Stimulated activated CD4-positive, alpha-beta T cell treated with anti-CD3 and anti-CD28 coated beads, Interleukin-4, amount 100 ng/mL, for 1 hour (primary cell): Measurements from ENCODE around the gene FAM89B.
A peak's percentile ranks its signal among the peaks of the same experiment; 100 is the strongest.

ENCODE experiments used
- DNase-seq: peaks from one replicate; pipeline ENCODE4 v3.0.0-alpha.2; 2020

The FAM89B gene

DNA sequence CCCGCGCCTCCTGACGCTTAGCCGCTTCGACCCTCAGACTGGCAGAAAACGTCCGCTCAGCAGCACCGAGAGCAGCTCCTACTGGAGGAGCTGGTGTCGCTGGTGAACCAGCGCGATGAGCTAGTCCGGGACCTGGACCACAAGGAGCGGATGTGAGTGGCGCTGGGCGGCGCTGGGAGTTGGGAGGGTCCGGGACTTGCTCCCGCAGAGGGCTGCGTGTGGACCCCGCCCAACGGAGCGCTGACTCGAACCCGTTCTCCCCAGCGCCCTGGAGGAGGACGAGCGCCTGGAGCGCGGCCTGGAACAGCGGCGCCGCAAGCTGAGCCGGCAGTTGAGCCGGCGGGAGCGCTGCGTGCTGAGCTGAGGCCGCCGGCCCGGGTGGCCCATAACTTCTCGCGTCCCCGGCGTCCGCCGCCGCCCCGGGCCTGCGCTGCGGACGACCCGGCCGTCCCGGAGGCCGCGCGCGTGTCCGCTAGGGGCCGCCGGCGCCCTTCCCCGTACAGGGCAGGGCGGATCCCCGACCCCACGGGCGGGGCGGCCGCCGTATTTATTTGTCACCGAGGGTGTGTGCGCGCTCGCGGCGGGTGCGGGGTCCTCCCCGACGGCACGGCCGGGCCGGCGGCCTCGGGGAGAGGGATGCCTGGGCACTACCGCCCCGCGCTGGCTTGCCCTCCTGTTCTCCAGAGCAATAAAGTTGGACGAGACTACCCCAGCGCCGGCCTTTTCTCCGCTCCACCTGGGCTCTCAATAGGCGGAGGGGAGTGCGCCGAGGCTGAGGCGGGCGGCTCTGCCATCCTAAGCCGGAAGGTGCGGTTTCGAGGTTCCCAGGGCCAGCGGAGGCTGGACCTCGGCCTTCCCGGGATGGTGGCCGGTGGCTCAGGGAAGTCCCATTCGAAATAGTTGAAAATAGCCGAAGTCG lies 19.9 kb downstream of the FAM89B start:
- DNase-seq = no peak

DNA sequence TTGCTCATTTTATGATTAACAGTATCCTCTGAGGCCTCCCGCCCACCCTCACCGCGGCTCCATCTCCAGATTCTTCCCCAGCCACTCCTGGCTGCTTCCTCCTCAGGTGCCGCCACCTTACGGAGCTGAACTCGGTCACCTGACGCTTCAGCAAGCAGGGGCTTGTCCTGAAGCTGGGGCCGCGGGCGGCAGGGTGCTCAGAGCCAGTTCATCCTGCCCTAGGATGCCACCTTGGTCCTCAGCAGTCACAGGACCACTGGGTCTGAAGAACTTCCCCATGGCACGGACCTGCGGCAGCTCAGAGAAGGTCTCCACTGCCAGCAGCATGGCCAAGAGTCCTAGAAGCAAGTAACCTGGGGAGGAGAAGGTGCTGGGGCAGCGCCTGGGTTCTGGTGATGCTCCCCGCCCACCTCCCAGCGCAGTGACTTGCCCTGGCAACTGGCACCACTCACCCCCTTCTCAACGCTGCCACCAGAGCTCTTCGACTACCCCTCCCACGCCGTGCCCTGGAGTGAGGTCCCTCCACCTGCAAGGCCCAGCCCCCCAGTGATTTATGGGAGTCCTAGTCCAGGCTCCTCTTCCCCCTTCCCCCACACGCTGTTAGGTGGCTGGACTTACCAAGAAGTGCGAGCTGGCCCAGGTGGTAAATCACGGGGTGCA lies 20.6 kb downstream of the FAM89B start:
- DNase-seq = no peak

DNA sequence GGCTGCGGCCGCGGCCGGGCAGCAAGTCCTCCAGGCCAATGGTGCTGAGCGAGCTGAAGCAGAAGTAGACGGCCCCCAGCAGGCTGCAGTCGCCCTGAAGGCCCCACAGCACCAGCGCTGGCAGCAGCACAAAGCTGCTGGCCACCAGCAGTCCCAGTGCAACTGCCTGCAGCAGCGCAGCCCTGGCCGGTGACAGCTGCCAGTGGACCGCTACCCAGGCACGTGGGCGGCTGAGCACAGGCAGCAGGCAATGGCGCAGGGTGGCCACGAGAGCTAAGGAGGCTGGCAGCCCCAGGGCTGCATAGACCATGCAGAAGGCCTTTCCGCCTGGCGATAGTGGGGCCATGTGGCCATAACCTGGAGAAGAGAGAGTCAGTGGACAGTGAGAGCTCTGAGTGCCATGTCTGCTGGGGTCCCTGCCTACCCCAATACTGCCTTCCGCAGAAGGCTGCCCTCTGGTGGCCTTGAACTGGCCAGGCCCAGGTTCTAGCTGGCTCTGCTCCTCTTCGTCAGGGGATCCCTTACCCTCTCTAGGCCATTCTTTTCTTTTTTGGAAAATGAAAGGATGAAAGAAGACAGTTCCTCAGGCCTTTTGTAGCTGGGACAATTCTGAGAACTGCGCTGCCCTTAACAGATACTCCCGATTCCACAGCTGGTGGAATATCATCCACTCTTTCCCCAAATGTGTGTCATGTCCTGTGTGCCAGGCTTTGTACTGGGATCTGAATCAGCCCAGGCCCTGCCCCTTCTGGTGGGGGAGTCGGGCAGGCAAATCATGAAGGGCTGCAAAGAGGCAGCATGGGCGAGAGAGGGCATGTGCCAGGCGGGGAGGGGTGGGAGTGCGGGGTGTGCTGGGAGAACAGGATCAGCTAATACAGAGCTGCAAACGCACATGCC lies 21.4 kb downstream of the FAM89B start:
- peak; percentile 50 for DNase-seq

DNA sequence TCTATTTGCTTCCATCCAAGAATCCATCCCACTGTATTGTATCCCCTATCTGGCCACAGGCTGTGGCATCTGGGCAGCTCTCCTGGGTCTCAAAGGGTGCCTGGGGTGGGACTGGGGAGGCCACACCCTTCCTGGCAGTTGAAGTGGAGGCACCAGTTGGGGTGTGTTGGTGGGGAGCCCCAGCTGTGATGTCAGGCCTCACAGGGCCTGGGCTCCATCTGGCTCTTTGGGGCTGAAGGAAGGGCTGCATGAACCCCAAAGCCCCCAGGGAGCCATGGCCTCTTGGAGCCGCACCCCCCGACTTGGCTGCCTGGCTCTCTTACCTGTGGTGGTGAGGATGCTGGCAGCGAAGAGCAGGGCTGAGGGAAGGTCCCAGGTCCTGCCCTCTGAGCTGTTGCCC lies 22.8 kb downstream of the FAM89B start:
- no peak for DNase-seq

- no peak for DNase-seq
Observed at GRCh38 chr11:65595543-65596281, 23.4 kb downstream of the FAM89B start, which contains the start of gene KCNK7. Gene KCNK7 (minus strand): TSS chr11:65595800. CDS start chr11:65595772, 28 bp downstream.

DNA sequence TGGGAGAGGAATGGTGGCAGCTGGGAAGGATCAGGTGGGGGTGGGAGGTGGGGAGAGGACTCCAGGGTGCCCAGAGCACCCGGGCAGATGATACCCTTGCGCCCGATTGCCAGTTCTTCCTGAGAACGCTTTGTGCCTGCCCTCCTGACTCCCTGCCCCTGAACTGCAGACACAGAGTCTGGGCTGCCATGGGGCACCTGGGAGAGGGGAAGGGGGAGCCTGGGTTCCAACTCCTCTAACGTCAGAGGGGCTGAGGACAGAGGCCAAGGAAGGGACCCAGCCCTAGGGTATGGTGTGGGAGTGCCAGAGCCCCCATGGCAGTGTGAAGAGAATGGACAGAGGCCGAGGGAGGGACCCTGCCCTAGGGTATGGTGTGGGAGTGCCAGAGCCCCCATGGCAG lies 24.2 kb downstream of the FAM89B start:
- no peak for DNase-seq

DNA sequence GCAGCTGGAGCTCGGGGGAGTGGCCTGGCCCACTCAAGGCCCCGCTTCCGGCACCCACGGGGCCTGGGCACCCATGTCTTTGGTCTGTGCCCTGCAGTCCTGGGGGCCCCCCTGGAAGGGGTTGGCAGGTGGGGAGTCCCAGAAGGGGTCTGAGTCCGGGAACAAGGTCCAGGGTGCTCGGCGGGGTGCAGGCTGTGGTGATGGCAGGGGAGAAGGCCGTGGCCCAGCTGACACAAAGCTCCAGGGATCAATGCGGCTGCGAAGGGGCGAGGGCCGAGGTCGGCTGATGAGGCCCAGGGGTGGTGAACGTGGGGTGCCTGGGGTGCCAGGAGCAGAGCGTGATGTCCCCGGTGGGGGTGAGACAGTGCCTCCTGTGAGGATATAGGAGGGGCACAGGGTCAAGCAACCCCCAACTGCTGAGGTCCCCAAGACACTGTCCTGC lies 25.9 kb downstream of the FAM89B start:
- no peak for DNase-seq

DNA sequence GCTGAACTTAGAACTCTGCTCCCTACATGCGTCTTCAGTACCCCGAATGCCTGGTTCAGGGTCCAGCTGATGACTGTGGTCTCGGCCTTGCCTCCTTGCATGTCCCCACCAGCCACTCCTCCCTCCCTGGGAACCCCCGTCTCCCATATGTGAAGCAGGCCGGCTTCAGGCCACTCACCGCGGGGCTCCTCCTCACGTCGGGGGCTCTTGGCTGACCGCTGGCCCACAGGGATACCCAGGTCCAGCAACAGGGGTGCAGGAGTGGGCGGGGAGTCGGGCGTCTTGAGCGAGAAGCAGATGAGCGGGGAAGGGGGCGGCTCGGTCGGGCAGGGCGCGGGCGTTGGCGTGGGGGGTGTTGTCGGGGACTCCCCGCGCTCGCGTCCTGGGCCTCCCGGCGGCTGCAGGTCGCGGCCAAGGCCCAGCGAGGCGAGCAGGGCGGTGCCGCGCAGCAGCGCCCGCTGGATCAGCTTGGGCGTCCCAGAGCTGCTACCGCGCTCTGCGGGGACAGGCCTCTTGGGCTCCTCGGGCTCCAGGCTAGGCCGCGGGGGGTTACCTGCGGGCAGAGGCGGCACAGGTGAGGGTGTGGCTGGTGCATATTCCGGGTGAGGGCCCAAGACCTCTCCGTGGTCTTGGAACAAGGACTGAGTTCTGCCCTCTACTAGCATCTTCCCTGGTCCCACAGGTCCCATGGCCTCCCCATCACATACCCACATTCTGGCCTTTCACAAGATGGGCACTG lies 27.0 kb downstream of the FAM89B start:
- DNase-seq = no peak

DNA sequence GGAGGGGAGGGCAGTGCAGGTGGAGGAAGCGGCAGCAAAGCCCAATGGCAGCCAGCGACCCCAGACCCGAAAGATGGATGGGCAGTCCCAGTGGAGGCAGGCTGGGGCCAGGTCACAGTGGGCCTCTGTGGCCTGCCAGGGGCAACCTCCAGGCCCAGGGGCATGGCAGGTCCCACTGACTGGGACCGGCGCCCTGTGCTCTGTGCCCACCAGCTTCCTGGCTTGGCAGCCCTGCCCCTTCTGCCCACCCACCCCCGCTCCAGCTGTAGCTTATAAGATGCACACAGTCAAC lies 27.6 kb downstream of the FAM89B start:
- no peak for DNase-seq

GRCh38 chr11:65604258-65604657 lies 31.9 kb downstream of the FAM89B start:
- DNase-seq = no peak

GRCh38 chr11:65606876-65607613 lies 34.7 kb downstream of the FAM89B start:
- DNase-seq = no peak

DNA sequence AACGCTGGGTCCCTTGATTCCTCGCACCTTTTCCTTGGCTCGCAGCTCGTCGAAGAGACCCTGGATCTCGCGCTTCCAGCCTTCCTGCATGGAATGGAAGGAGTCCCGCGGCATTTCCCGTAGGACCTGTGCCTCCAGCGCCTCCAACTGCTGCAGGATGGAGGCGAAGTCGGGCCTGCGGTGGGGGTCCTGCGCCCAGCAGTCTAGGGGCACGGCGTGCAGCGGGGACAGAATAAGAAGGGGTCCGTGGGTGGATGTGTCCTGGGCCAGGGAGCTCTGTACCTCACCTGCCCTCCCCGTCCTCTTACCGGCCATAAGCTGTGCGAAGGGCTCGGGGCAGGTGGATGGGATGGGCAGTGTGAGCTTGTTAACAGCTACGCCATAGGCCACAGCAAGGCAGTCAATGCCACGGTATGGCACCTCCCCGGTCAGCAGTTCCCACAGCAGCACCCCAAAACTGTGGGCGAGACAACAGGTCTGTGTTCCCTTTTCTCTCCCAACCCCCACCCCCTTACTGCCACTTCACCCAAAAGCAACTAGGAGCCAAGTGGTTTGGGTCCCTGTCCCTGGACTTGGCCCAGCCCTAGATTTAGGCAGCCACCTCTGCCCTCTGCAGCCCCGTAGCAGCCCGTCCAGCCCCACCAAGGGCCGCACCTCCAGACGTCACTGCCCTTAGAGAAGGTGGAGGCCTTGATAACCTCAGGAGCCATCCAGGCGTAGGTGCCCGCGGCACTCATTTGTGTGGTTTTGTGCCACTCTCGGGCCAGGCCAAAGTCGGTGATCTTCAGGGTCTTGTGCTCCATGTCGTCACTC lies 35.5 kb downstream of the FAM89B start:
- no peak for DNase-seq

DNA sequence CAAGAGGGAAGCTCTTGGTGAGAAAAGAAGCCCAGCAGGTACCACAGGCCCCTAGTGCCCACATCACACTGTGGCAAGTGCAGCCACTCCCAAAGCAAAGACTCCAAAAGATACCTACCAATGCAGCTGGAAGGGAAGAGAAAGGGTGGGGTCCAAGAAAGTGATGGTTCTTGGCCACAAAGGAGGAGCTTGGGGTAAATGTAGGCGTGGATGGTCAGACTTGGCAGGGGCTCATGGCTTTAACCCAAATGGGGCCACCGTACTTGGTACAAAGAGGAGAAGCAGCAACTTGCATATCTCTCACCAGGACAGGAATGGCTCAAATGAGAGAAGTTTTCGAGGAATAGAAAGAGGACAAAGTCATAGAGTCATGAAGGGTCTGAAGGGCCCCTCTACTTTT lies 36.9 kb downstream of the FAM89B start:
- no peak for DNase-seq

DNA sequence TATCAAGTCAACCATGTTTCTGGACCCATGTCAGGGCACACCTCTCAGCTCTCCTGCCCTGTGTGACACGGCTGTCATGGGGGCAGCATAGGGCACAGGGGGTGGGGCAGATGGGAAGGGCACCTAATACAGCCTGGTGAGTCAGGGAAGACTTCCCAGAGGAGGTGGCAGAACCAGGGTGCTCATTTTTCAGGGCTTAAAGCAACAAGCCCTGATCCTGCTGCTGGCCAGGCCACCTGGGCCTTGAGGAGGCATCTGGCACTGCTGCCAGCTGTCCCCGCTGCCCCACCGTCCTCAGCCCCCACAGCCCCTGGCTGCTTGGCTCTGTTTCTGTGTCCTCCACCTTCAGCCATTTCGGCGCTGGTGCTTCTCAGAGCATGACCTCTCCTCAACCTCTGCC lies 37.3 kb downstream of the FAM89B start:
- DNase-seq = no peak

GRCh38 chr11:65610404-65610803 lies 38.1 kb downstream of the FAM89B start:
- no peak for DNase-seq

DNA sequence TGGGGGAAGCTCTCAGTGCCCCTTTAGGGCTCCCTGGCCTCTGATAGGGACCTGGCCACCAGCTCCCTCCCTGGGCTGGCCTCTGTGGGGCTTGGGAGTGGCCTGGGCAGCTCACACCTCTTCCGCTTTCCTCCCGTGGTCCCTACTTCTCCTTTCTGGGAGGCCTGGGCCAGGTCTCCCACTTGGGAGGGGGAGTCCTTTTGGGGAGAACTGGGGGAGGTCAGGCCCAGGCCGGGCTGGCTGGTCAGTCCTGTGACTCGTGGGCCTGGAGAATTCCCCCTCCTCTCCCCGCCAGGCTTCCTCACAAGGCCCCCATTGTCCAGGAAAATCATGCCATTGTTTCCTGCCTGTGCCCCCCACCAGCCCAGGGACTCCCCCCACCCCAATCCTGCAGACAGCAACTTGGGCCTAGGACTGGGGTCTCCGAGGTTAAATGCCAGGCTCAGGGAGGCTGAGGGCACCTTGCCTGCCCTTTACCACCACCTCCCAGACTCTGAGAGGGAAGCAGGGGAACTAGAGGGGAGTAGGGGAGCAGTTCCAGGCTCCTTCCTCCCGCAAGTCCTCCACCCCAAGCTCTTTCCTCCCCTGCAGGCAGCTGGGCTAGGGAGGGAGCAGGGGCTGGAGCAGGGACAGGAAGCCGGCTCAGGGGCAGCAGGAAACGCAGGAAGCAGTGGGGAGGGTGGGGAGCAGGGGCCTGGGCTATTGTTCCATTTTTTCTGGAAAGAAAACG lies 38.9 kb downstream of the FAM89B start:
- DNase-seq = no peak

- DNase-seq = no peak
Observed at GRCh38 chr11:65611758-65612603, 39.6 kb downstream of the FAM89B start.

DNA sequence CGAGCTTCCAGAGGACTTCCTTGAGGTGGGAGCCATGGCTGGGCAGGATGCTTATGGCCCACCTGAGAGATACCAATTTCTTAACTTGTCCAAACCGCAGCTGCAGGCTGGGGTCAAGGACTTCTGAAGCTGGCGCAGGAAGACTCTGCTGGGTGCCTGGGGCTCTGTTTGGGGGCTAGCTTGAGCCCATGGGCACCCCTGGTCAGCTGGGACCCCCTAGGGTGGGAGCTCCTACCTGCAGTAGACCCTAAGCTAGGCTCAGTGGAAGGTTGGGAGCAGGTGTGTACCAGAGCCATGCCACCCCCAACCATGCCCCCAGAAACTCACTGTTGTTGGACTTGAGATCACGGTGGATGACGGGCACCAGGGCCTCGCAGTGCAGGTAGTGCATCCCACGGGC lies 40.4 kb downstream of the FAM89B start:
- DNase-seq = no peak
